Stimulated activated CD4-positive, alpha-beta T cell treated with anti-CD3 and anti-CD28 coated beads, TNF-alpha, amount 100 ng/mL, for 24 hours (primary cell): ENCODE data around the gene LRRC8E.
"Not testable (repeated sequence)": the region's sequence is repeated elsewhere in the genome, so short reads cannot be mapped to it uniquely, and the experiment has no call there.

Experiments used
- DNase-seq, 3 experiments: peaks; one replicate each; pipeline ENCODE4 v3.0.0-alpha.2; 2020; ENCODE audit warnings: low read depth in 3 of 3

LRRC8E gene

GRCh38 chr19:7908742-7909461 lies 20.6 kb downstream of the LRRC8E start:
- no peak for DNase-seq

- no peak for DNase-seq
Observed at GRCh38 chr19:7909471-7910067, 21.3 kb downstream of the LRRC8E start.

- DNase-seq: no peak
Observed at GRCh38 chr19:7910321-7911161, 22.2 kb downstream of the LRRC8E start.

- no peak for DNase-seq
Observed at GRCh38 chr19:7911508-7912143, 23.3 kb downstream of the LRRC8E start.

- DNase-seq: no peak
Observed at GRCh38 chr19:7912144-7912696, 23.9 kb downstream of the LRRC8E start.

- DNase-seq: no peak
Observed at GRCh38 chr19:7912697-7913564, 24.6 kb downstream of the LRRC8E start.

- DNase-seq: no peak
Observed at GRCh38 chr19:7913652-7914051, 25.3 kb downstream of the LRRC8E start.

GRCh38 chr19:7914099-7914498 lies 25.8 kb downstream of the LRRC8E start:
- no peak for DNase-seq

- DNase-seq: no peak
Observed at GRCh38 chr19:7914598-7915045, 26.3 kb downstream of the LRRC8E start, which contains the start of gene TGFBR3L. Gene TGFBR3L (plus strand): TSS chr19:7914830.

- DNase-seq: no peak
Observed at GRCh38 chr19:7915250-7916102, 27.2 kb downstream of the LRRC8E start.

- DNase-seq: peak; percentile 26 to 62 (median 31)
Observed at GRCh38 chr19:7916103-7916954, 28.0 kb downstream of the LRRC8E start.

GRCh38 chr19:7916955-7917266 lies 28.6 kb downstream of the LRRC8E start:
- no peak for DNase-seq

- DNase-seq: peak in 2 of 3 experiments; percentile 25 to 59
Observed at GRCh38 chr19:7917267-7918061, 29.2 kb downstream of the LRRC8E start.

GRCh38 chr19:7918062-7918614 lies 29.8 kb downstream of the LRRC8E start:
- DNase-seq: not testable (repeated sequence)

GRCh38 chr19:7918615-7919421 lies 30.5 kb downstream of the LRRC8E start:
- DNase-seq: no peak

- peak; percentile 93 to 96 (median 94) for DNase-seq
Observed at GRCh38 chr19:7919610-7920518, 31.6 kb downstream of the LRRC8E start, which contains the start of gene SNAPC2. Gene SNAPC2 (plus strand): TSS chr19:7920338. CDS start chr19:7920367, 29 bp downstream.
